NK-92 (cell line): ENCODE measurements around the gene CDIPT.
"Not testable (repeated sequence)": the region's sequence is repeated elsewhere in the genome, so short reads cannot be mapped to it uniquely, and the experiment has no call there.

ENCODE experiments used
- DNase-seq: peaks from one replicate; lab custom pipeline; 2025; ENCODE audit not compliant: unreplicated experiment; lab: John Stamatoyannopoulos, UW

The CDIPT gene, protein sequence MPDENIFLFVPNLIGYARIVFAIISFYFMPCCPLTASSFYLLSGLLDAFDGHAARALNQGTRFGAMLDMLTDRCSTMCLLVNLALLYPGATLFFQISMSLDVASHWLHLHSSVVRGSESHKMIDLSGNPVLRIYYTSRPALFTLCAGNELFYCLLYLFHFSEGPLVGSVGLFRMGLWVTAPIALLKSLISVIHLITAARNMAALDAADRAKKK

DNA sequence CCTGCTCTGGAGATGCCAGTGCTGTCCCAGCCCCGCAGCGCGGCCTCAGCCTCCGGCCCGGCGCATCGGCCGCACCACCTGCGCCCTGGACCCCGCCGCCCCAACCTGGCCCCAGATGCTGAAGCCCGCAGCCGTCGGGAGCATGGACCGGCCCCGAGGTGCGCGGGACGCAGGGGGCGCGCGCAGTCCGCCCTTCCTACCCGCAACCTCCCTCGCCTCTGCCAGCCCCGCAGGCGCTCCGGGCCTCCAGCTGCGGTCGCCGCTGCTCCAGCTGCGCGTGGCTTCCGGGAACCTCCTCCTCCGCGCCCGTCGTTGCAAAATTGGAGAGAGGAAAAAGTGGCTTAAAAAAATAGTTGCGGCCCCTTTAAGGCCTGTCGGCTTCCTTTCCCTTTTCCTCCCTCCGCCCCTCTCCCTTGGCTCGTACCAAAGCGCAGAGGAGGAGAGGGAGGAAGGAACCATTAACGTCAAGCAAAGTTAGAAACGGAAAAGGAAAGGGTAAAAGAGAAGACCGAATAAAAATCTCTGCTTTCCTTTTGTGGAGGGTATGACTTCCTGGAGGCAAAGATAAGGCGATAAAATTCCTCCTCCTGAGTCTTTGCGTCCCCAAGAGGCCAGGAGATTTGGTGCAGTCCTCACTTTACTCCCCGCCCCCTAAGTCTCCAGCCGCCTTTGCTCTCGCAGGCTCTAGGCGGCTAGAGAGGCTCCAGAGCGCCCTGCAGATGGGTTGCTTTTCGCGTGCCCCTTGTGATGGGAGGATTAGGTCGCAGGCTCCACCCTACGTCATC, at the start of gene CDIPT:
TSS of gene CDIPT (minus strand) at position 343 of the 785 bp plus-strand sequence. CDS start 369 bp downstream, outside the sequence.
- peak; percentile 64 for DNase-seq

DNA sequence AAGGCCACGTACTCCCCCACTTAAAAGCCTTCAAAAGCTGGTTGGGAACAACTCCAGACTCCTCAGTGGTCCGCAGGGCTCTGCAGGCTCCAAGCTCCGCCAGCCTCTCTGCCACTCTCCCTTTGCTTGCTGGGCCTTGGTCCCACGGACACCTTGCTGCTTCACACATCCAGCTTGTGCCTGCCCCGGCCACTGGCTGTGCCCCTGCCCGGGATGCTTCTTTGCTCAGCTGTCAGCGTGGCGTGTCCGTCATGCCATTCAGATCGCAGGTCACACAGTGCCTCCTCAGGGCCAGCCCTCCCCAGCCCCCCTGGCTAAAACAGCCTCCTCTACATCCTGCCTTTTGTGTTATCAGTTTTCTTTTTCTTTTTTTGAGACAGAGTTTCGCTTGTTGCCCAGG, 49.1 kb upstream of the CDIPT start:
- DNase-seq: no peak

DNA sequence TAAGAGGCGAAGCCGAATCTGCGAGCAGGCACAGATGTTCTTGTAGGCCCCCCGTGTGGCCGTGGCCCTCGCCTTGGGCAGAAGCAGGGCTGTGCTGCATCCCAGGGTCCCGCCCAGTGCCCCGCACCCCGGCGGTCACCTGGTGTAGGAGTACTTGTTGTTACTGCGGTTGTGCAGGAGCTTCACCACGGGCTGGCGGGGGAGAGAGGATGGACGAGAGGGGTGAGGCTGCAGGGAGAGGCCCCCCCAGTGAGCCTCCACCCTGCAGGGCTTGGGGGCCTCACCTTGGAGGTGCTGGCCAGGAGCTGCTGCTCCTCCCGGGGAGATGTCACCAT, 48.6 kb upstream of the CDIPT start:
- DNase-seq: no peak

DNA sequence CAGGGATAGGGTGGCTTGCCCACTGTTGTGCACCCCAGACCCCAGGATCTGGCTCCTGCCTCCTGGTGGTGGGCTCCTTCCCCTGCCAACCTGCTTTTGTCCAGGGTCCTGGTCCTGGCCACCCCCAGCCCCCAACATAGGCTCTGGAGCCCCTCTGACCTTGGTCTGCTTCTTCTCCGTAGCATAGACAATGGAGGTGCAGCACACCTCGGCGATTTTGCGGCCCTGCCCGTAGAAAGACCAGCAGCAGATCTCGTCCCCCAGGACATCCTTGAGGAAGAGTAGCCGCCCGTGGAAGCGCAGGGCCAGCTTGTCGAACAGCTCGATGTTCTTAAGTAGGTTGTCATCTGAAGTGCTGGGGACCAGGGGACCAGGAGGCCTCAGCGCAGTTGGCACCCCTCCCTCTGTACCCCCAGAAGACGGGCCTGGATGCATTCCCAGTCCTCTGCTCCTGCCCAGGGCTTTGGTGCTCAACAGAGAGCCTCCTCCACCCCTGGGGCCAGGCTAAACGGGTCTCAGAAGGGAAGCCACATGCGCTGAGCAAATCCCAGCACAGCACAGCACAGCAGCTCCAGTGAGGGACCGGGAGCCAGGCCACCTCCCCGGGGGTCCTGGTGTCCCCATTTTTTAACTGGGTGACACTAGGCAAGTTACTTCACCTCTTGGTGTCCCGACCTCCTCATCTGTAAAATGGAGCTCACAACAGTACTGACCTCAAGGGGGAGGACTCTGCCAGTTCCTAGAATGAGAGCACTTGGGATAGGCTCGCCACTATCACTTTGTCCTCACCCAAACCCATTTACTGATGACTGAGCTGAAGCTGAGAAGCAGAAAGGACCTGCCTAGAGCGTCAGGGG, 48.0 kb upstream of the CDIPT start:
- no peak for DNase-seq

DNA sequence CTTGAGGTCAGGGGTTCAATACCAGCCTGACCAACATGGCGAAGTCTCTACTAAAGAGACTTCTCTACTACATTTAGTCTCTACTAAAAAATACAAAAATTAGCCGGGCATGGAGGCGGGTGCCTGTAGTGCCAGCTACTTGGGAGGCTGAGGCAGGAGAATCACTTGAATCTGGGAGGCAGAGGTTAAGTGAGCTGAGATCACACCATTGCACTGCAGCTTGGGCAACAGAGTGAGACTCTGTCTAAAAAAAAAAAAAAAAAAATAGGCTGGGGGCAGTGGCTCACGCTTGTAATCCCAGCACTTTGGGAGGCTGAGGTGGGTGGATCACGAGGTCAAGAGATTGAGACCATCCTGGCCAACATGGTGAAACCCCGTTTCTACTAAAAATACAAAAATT, 46.8 kb upstream of the CDIPT start:
- DNase-seq: not testable (repeated sequence)

DNA sequence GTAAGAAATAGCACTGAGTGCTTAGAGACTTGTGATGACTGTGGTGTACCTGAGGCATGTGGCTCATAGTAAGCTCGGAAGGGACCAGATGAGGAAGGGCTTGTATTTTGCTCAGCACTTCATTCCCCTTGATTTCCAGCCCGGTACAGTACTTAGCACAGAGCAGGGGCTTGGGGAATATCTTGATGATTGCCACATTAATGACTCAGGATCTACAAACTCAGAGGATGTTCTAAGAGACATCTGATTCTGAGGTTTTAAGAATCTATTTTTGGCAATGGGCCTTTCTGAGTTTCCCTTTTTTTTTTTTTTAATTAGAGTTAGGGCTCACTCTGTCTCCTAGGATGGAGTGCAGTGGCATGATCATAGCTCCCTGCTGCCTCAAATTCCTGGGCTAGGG, 46.4 kb upstream of the CDIPT start:
- no peak for DNase-seq

DNA sequence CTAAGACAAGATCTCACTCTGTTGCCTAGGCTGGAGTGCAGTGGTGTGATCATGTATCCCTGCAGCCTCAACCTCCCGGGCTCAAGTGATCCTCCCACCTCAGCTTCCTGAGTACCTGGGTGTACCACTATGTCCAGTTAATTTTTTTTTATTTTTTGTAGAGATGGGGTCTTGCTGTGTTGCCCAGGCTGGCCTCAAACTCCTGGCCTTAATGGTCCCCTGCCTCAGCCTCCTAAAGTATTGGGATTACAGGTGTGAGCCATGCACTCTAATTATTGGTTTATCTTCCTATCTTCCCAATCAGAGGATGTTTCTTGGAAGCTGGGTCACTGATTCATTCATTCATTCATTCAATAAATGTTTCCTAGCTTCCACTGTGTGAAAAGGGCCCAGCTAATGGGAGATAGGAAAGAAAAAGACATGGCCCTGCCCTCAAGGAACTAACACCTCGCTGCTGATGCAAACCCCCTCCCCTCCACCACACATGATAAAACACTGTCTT, 45.7 kb upstream of the CDIPT start:
- no peak for DNase-seq

DNA sequence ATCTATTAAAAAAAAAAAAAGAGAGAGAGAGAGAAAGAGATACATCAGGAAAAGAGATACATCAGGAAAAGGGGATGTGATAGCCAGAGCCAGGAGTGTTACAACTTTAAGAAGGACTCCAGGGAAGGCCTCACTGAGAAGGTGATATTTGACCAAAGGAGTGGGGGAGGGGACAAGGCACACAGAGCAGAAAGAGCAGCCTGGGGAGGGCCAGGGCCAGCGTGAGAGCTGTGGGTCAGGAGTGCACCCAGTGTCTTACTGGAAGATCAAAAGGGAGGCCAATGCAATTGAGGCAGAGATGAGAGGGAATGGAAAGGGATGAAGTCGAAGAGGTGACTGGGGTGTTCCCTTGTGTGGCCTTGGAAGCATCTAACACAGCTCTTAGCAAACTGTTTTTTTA, 44.9 kb upstream of the CDIPT start:
- DNase-seq: no peak

DNA sequence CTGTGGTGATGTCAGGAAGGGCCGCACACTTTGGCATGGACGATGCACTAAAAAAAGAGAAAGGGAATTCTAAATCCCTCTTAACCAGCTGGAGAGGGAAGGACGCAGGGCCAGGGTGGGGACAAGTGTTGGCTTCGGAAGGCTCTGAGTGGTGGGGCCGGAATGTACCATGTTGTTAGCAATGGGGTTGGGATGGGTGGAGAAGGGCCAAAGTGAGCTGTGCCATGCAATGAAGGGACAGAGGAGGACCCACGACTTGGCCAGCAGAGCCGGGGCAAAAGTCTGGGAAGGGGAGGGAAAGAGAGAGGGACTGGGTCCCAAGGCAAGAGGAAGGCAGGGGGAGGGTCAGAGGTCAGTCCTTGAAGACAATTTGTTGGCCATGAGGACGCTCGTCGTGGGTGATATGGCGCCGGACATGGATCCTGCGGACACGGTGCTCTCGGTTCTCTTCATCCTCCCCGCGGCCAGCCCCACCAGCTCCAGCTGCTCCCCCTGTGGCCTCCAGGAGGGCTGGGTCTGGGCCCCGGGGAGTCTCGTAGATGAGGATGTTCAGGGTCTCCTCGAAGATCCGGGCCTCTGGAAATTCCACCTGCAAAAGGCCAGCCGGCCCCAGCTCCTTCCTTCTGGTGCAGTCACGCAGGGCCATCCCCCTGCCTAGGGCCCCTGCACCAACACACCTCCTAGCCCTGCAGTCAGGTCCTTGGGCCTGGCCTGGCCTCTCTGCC, 43.7 kb upstream of the CDIPT start:
- DNase-seq: no peak

DNA sequence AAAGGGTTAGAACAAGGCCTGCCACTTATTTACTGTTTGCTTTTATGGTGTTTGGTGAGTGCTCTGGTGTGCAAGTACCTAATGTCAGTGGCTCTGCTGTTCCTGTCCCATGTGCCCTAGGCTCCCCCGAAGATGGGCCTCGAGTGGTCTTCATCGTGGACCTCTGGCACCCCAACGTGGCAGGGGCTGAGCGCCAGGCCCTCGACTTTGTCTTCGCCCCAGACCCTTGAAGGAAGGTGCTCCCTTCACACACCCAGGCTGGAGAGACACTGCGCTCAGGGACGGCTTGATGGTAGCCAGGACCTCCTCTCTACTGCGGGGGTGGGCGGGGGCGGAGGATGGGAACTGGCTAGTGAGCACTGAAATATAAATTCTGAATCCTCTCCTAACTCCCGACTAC, 42.6 kb upstream of the CDIPT start:
- no peak for DNase-seq

DNA sequence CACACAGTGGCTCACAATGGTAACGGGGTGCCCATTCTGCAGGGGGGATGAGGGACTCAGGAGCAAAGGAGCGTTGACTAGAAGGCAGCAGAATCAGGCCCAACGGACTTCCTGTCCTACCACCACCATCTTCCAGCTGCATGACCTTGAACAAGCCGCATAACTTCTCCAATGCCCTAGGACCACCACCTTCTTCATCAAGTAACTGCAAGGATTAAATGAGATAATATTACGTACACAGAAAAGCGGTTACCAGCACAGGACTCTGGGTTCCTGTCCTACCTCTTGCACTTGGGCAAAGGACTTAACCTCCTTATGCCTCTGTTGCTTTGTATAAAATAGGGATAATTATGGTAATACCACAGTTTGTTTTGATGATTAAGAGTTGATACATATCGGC, 41.9 kb upstream of the CDIPT start:
- DNase-seq: no peak

DNA sequence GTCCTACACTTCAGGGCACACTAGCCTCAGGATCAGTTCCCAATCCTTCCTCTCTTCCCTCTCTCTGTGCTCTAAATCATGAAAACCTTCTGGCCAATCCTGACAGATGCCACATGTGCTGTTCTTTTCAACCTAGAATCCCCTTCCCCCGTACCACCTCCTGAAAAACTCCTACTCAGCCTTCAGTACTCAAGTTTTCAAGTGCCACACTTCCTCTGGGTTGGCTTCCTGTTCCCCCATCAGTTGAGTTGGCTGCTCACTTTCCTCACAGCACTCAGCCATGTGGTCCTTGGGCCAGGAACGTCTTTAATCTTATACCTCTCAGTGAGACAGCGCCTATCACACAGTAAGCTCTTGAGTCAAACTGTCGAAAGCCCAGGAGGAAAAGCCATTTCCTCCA, 40.6 kb upstream of the CDIPT start:
- DNase-seq: no peak

DNA sequence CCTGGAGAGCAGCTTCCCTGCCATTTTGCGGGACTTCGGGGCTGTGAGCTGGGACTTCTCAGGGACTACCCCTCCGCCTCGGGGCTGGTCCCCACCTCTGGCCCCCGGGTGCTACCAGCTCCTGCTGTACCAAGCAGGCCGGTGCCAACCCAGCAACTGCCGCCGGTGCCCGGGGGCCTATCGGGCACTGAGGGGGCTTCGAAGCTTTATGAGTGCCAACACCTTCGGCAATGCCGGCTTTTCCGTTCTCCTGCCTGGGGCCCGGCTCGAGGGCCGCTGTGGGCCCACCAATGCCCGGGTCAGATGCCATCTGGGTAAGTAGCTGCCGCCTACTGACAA, 38.5 kb upstream of the CDIPT start:
- DNase-seq: no peak

DNA sequence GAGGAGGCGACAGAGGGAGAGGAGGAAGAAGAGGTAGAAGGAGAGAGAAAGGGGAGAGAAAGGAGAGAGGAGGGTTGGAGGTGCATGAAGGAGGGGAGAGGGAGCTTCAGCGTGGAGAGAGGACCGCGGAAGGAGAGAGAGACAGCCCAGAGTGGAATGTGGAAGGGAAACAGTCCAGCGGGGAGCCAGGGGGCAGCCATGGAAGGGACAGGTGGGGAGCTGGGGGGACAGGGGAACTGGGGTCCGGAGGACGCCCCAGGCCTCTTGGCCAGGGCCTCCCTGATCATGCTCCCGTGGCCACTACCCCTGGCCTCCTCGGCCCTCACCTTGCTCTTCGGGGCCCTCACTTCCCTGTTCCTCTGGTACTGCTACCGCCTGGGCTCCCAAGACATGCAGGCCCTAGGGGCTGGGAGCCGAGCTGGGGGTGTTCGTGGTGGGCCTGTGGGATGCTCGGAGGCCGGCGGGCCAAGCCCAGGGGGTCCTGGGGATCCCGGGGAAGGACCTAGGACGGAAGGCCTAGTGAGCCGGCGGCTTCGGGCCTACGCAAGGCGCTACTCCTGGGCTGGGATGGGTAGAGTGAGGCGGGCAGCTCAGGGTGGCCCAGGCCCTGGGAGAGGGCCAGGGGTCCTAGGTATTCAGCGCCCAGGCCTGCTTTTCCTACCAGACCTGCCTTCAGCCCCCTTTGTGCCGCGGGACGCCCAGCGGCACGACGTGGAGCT, 38.0 kb upstream of the CDIPT start:
- DNase-seq: no peak

DNA sequence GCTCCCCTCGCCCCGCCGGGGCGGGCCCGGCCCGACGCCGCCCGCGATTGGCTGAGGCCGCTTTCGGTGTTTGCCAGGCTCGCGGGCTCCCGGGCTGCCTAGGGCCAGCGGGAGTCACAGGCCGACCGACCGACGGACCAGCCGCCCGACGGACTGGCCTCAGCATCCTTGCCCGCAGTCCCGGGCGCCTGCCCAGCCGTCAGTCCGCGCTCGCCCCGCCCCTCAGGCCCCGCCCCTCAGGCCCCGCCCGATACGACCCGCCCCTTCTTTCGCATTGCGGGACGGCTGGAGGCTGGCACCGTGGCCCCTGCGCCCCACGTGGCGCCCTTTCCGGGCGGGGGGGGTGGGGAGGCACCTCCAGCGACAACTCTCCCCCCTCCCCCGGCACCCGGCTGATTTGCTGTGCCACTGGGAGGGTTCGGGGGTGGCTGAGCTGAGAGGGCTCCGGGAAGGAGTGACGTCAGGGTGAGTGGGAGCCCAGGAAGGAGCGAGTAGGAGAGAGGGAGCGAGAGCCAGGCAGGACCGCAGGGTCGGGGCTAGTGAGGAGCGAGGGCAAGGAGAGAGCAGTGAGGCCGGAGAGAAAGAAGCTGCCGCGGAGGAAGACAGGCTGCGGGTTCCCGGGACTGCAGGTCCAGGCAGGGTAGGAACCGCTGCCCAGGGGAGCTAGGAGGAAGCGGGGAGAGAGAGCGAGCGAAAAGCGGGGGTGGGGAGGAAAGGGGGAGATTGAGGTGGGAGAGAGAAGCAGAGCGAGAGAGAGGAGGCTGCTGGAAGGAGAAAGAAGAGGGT, 37.3 kb upstream of the CDIPT start, which contains the start of gene ASPHD1:
TSS of gene ASPHD1 (plus strand) at position 387 of the 786 bp plus-strand sequence. CDS start 484 bp downstream, outside the sequence.
- no peak for DNase-seq

DNA sequence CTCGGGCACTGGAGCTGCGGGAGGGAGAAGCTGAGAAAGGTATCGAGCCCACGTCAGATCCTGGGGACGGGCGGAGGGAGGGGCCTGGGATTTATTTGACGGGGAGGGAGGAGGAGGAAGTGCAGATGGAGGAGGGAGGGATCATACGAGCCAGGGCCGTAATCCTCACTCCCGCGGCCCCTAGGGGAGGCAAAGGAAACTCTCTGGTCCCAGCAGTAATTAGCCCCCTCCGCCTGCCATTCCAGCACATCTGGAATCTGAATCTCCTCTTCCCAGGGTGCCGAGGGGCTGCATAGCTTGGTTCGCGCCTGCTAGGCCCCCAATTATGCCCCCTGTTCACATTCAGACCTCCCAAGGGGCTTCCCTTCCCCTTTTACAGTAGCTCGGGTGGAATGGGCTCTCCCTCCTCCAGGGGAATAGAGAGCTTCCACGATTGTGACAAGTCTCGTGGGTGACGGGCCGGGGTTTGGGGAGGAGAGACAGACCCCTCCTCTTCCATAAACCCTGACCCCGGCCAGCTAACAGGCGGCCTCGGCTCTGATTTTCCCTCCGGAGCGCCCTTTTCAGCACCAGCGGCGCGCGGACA, 36.6 kb upstream of the CDIPT start, which contains the start of gene SEZ6L2:
TSS of gene SEZ6L2 (minus strand) at position 35 of the 586 bp plus-strand sequence. CDS start 531 bp downstream, outside the sequence.
- DNase-seq: no peak

DNA sequence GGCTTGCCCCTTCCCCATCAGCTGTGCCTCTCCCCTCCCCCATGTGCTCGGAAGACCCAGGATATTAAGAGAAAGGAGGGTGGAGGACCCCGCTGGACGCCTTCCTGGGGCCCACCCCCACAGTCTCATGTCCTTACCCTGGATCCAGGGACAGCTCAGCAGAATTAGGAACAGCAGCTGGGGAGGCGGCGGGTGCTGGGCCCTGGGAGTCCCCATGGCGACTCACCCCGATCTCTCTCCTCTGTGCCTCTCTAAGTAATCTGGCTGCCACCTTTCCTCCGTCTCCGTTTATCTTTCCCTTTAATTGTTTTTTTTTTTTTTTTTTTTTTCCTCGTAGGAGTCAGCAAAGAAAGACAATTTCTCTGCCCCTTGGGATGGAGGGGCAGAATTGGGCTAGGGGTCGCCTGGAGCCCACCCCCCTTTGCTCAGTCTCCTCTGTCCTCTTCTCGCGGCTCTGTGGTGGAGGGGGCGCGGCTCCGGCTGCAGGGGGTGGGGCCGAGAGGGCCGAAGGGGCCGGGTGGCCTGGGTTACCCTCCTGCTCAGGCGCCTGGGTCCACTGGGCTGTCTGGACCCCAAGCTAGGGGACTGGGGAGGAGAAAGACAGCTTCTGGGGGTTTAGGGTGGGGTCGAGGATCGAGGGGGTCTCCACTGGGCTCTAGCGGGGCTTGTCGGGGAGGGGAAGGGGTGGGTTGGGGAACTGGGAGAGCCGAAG, 35.9 kb upstream of the CDIPT start:
- no peak for DNase-seq

DNA sequence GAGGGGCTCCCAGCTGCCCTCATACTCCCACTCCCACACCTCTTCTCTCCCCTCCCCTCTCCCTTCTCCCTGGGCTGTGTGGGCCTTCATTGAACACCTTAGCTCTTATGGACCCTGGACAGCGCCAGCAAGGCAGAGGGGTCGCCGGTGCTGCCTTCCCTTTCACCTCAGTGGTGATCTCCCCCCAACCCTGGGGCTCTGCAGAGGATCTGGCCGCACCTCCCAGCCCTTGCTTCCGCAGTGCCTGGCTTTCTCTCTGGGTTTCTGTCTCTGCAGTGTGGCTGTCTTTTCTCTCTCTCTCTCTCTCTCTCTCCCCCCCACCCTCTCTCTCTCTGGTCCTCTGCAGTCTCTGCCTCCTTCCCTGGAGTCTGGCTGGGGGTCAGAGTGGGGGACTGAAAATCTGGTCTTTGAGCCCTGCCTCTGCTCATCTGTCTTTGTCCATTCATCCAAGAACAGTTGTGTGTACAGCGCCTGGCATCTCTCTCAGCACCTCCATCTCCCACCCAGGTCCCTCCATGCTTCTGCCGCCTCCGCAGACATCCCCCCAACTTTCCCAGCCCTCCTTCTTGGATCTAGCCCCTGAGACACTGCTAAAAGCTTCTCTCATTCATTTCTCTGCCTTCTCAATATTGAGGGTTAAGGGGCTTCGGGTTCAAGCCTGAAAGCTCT, 35.2 kb upstream of the CDIPT start:
- DNase-seq: no peak
